Activated T-cell treated with anti-CD3 and anti-CD28 coated beads for 1 hour (primary cell): ENCODE results near the gene RETREG1.
"Not testable (repeated sequence)": the region's sequence is repeated elsewhere in the genome, so short reads cannot be mapped to it uniquely, and the experiment has no call there.

Experiments
- DNase-seq: peaks from one replicate; pipeline ENCODE4 v3.0.0-alpha.2; 2020; ENCODE audit warnings: low read depth

The RETREG1 gene

DNA sequence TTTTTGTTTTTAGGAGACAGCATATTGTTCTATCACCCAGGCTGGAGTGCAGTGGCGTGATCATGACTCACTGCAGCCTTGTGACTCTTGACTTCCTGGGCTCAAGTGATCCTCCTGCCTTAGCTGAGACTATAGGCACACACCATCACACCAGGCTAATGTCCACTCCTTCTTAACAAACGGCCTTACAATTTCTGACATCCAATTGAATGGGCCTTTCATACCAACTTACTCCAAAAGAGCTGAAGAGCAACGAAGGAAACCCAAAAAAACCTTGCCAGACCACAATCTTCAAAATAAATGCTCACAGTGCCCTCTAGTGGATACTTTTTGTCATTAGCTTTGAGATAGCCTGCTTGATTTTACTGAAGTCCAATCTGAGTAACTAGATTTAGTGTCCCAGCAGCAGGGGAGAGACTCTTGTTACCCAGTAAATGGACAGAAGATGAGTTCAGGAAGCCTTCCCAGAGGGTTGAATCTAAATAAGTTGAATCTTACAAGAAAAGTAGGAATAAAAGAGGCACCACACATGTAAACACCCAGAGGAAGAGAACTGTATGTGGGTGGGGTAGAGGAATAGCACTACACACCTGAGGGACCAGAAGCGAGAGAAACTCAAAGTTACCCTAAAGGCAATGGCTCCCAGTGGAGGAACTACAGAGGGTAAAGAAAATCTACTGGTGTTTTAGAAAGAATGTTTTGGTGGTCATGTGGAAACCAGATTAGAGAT lies 160.5 kb downstream of the RETREG1 start:
- no peak for DNase-seq

DNA sequence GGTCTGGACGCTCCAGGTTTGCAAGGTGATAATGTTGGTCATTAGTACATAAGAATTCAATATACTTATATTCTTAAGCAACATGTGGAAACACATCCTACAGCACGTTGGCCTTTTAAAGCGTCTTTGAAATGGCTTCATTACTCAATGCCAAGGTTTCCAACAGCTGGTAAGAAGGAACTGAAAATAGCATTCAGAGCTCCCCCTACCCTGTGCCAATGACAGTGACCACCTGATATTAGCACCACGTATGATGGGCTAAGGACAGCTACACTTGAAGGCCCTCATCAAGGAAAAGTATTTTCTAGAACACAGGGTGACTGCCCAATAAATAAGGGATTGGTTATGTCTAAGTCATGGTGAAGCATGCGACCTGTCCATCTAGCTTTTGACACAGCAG lies 161.1 kb downstream of the RETREG1 start:
- no peak for DNase-seq

DNA sequence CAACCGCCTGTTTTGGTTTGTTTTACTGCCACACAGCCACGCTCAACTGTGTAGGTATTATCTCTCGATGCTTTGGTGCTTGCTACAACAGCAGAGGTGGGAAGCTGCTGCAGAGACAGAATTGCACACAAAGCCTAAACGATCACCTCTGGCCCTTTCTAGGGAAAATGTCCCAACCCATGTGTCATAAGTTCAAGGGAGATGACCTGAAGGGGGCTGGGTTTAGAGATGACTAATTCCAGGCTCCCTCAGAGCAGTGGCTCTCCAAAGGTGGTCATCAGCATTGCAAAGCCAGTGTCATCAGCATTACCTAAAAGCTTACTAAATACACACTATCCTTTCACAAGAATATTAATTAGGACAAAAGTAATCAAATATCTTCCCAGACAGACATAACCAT lies 162.1 kb downstream of the RETREG1 start:
- no peak for DNase-seq

GRCh38 chr5:16453609-16454008 lies 163.2 kb downstream of the RETREG1 start:
- DNase-seq = no peak

- DNase-seq = no peak
Measured at GRCh38 chr5:16450163-16450562, 166.6 kb downstream of the RETREG1 start.

GRCh38 chr5:16446993-16447392 lies 169.8 kb downstream of the RETREG1 start:
- DNase-seq = no peak

GRCh38 chr5:16437977-16438376 lies 178.8 kb downstream of the RETREG1 start:
- DNase-seq = no peak

DNA sequence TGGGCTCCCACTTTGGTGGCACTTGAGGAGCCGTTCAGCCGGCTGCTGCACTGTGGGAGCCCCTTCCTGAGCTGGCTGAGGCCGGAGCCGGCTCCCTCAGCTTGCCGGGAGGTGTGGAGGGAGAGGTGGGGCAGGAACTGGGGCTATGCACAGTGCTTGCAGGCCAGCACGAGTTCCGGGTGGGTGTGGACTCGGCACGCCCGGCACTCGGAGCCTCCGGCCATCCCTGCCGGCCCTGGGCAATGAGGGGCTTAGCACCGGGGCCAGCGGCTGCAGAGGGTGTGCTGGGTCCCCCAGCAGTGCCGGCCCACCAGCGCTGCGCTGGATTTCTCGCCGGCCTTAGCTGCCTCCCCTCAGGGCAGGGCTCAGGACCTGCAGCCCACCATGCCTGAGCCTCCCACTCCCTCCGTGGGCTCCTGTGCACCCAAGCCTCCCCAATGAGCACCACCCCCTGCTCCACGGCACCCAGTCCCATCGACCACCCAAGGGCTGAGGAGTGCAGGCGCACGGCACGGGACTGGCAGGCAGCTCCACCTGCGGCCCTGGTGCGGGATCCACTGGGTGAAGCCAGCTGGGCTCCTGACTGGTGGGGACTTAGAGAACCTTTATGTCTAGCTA lies 180.6 kb downstream of the RETREG1 start:
- not testable (repeated sequence) for DNase-seq

DNA sequence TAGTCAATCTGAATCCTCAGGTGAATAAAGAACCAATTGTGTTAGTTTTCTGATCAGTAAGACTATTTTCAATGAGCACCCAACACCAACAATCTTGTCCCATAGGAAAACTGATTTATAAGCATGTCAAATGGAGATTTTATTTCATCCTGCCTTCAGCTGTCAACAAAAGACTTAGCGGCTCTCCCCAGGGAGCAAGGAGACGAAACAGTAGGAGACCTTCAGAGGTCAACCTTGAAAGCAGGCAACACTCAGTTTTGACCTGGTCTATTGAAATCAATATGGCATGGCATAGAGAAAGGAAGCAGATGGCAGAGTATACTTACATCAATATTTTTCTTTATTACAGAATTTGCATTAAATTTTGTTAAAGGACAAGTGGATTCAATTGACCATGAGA lies 185.3 kb downstream of the RETREG1 start:
- DNase-seq = no peak

GRCh38 chr5:16430349-16431089 lies 186.3 kb downstream of the RETREG1 start:
- no peak for DNase-seq

- no peak for DNase-seq
Measured at GRCh38 chr5:16428359-16428758, 188.4 kb downstream of the RETREG1 start.

- DNase-seq = no peak
Measured at GRCh38 chr5:16427587-16427986, 189.2 kb downstream of the RETREG1 start.
